ENCODE results near the gene DVL2. TPM values are rescaled to one million over a fixed set of nuclear protein-coding genes. Genes with fewer than 3 reads are reported as not detected.

Gene DVL2
- polyA plus RNA-seq, 1 donor from 2014 or later = 41.1 TPM

DNA sequence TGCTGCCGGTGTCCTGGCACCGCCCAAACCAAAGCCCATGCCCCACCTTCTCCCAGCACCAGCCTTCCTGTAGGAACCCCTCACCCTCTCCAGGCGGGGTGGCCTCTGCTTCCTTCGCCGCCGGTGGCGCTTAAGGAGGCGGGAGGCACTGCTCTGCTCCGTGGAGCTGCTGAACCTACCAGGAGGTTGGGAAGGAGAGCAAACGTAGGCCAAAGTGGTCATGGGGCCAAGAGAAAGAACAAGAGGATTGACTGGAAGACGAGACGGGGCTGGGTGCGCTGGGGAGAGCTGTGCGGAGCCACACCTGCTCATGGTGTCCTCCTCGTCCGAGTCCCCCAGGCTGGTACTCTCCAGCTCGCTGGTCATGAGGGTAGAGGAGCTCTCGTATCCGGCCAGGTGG lies 4.8 kb downstream of the DVL2 start:
- Histone ChIP-seq H3K9ac (ENCODE audit: low read length) (no peak overlapping the region), H3K27me3 (ENCODE audit: insufficient read depth, low read depth, low read length) (no peaks in the 10 kb centered on the region), H2AFZ (ENCODE audit: low read depth, low read length) (no peak overlapping the region), H3F3A (ENCODE audit: insufficient read depth, low read length, poor library complexity, severe bottlenecking) (no peaks in the 10 kb centered on the region), H3K9me2 (ENCODE audit: insufficient read depth, low read length) (no peaks in the 10 kb centered on the region), H3K9me3 (ENCODE audit: low read length) (no peaks in the 10 kb centered on the region), H3K36me3 (ENCODE audit: insufficient read depth, low read length) (no peaks in the 10 kb centered on the region), H4K20me1 (ENCODE audit: insufficient read depth) (peaks cover 5% of the 10 kb centered on the region), H3K27ac (ENCODE audit: low read length) (no peak overlapping the region), H3K79me2 (replicated peaks; ENCODE audit: insufficient read depth, low read length) (peaks cover 42% of the 10 kb centered on the region), H3K4me2 (ENCODE audit: low read length) (no peak overlapping the region), H3K4me3 (ENCODE audit: low read length) (no peak overlapping the region)
- TF ChIP-seq, protein P1, sequence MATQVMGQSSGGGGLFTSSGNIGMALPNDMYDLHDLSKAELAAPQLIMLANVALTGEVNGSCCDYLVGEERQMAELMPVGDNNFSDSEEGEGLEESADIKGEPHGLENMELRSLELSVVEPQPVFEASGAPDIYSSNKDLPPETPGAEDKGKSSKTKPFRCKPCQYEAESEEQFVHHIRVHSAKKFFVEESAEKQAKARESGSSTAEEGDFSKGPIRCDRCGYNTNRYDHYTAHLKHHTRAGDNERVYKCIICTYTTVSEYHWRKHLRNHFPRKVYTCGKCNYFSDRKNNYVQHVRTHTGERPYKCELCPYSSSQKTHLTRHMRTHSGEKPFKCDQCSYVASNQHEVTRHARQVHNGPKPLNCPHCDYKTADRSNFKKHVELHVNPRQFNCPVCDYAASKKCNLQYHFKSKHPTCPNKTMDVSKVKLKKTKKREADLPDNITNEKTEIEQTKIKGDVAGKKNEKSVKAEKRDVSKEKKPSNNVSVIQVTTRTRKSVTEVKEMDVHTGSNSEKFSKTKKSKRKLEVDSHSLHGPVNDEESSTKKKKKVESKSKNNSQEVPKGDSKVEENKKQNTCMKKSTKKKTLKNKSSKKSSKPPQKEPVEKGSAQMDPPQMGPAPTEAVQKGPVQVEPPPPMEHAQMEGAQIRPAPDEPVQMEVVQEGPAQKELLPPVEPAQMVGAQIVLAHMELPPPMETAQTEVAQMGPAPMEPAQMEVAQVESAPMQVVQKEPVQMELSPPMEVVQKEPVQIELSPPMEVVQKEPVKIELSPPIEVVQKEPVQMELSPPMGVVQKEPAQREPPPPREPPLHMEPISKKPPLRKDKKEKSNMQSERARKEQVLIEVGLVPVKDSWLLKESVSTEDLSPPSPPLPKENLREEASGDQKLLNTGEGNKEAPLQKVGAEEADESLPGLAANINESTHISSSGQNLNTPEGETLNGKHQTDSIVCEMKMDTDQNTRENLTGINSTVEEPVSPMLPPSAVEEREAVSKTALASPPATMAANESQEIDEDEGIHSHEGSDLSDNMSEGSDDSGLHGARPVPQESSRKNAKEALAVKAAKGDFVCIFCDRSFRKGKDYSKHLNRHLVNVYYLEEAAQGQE (IDR thresholded peaks at IDR 0.05; ENCODE audit: borderline replicate concordance) = no peak
- TF ChIP-seq TAF1 (IDR thresholded peaks at IDR 0.05; ENCODE audit: low read depth) (no peak), POLR2AphosphoS5 (IDR thresholded peaks at IDR 0.05) (no peak), EZH2 (IDR thresholded peaks at IDR 0.05; ENCODE audit: borderline replicate concordance, insufficient read depth, low read length, poor library complexity, severe bottlenecking) (no peak), EP300 (conservative IDR thresholded peaks at IDR 0.05; ENCODE audit: poor library complexity, severe bottlenecking) (no peak), RAD21 (conservative IDR thresholded peaks at IDR 0.05) (no peak), SMC3 (conservative IDR thresholded peaks at IDR 0.05; ENCODE audit: poor library complexity) (no peak), MXI1 (conservative IDR thresholded peaks at IDR 0.05; ENCODE audit: poor library complexity, severe bottlenecking) (no peak)
- TF ChIP-seq, protein P2, sequence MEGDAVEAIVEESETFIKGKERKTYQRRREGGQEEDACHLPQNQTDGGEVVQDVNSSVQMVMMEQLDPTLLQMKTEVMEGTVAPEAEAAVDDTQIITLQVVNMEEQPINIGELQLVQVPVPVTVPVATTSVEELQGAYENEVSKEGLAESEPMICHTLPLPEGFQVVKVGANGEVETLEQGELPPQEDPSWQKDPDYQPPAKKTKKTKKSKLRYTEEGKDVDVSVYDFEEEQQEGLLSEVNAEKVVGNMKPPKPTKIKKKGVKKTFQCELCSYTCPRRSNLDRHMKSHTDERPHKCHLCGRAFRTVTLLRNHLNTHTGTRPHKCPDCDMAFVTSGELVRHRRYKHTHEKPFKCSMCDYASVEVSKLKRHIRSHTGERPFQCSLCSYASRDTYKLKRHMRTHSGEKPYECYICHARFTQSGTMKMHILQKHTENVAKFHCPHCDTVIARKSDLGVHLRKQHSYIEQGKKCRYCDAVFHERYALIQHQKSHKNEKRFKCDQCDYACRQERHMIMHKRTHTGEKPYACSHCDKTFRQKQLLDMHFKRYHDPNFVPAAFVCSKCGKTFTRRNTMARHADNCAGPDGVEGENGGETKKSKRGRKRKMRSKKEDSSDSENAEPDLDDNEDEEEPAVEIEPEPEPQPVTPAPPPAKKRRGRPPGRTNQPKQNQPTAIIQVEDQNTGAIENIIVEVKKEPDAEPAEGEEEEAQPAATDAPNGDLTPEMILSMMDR (IDR thresholded peaks at IDR 0.05; ENCODE audit: poor library complexity, severe bottlenecking) = no peak

DNA sequence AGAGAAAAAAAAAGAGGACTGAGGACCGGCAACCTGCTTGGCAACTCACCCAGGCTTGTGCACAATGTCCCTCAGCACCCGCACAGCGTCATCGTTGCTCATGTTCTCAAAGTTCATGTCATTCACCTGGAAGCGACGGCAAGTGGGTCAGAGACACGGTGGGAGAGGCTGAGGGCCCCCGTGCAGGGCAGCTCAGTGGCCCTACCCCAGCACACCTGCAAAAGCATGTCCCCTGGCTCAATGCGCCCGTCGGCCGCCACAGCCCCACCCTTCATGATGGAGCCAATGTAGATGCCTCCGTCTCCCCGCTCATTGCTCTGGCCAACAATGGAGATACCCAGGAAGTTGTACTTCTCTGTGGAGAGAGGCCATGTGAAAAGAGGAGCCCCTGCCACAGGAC lies 5.4 kb downstream of the DVL2 start:
- no peak overlapping the region for H3K9ac ChIP-seq (ENCODE audit: low read length)

More for the DNA sequence above, 5.4 kb downstream of the DVL2 start:
- Histone ChIP-seq H3K4me2 (ENCODE audit: low read length) (no peak overlapping the region), H3K27me3 (ENCODE audit: insufficient read depth, low read depth, low read length) (no peaks in the 10 kb centered on the region), H3K9me3 (ENCODE audit: low read length) (no peaks in the 10 kb centered on the region), H4K20me1 (ENCODE audit: insufficient read depth) (peaks cover 5% of the 10 kb centered on the region), H3K9me2 (ENCODE audit: insufficient read depth, low read length) (no peaks in the 10 kb centered on the region), H2AFZ (ENCODE audit: low read depth, low read length) (no peak overlapping the region), H3K27ac (ENCODE audit: low read length) (no peak overlapping the region), H3K36me3 (ENCODE audit: insufficient read depth, low read length) (no peaks in the 10 kb centered on the region), H3K4me3 (ENCODE audit: low read length) (no peak overlapping the region), H3K79me2 (replicated peaks; ENCODE audit: insufficient read depth, low read length) (peaks cover 41% of the 10 kb centered on the region), H3F3A (ENCODE audit: insufficient read depth, low read length, poor library complexity, severe bottlenecking) (no peaks in the 10 kb centered on the region)
- TF ChIP-seq RAD21 (conservative IDR thresholded peaks at IDR 0.05) (no peak), MXI1 (conservative IDR thresholded peaks at IDR 0.05; ENCODE audit: poor library complexity, severe bottlenecking) (no peak), SMC3 (conservative IDR thresholded peaks at IDR 0.05; ENCODE audit: poor library complexity) (no peak), TAF1 (IDR thresholded peaks at IDR 0.05; ENCODE audit: low read depth) (no peak), POLR2AphosphoS5 (IDR thresholded peaks at IDR 0.05) (no peak), EZH2 (IDR thresholded peaks at IDR 0.05; ENCODE audit: borderline replicate concordance, insufficient read depth, low read length, poor library complexity, severe bottlenecking) (no peak), EP300 (conservative IDR thresholded peaks at IDR 0.05; ENCODE audit: poor library complexity, severe bottlenecking) (no peak)
- TF ChIP-seq, protein P2 (IDR thresholded peaks at IDR 0.05; ENCODE audit: poor library complexity, severe bottlenecking) = no peak
- TF ChIP-seq, protein P1 (IDR thresholded peaks at IDR 0.05; ENCODE audit: borderline replicate concordance) = no peak
